ENCODE measurements around the gene TAP1.

- TF ChIP-seq CTCF (IDR thresholded peaks at IDR 0.05) (no peak), POLR2A (IDR thresholded peaks at IDR 0.05) (no peak)
These were observed 46.4 kb downstream of the TAP1 start for GRCh38 chr6:32807020-32807580.
